Measurements from ENCODE around the gene DCXR. TPM values are rescaled to one million over a fixed set of nuclear protein-coding genes. Genes with fewer than 3 reads are reported as not detected.

DCXR gene
- total and polyA plus RNA-seq, 2 of the 13 experiments (the other 11 are each of a cell fraction or from before 2014, with no cell fraction given): 287 to 311 TPM

DNA sequence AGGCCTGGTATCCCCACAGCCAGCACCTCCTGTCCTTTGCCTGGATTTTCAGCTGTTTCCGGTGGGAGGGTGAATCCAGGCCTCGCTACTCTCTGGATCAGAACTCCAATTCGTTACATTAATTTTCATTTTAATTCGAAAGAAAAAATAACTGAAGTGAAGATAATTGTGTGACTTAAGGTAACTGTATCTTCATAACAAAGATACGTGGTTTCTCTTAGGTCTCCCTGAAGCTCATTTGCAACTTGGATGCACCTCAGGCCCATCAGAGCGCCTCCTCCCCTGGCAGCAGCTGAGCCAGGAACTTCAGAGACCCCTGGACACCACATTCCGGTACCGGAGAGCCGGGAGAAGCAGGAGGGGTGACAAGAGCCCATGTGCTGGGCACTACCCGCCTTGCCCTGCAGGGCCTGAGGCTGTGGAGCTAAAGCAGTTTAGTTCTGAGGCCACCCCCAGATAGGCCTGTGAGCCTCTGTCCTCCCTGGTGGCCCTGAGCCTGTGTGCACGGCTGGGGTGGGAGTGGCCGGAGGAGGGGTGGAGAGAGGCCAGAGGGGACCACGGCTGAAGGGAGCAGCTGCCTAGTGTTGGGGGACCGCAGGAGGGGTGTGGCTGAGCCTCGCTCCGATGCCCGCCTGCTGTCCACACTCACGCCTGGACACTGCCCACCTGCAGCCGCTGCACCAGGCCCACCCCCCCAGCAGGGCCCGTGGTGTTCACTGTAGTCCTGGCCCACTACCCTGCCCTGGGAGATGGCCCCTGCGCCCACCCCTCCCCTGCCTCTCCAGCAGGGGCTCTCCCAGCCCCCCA, 39.5 kb upstream of the DCXR start:
- CTCF ChIA-PET (ENCODE audit: low intra/inter-chr PET ratio, low total read pairs): no interaction called here
- TF ChIP-seq THAP9 (CRISPR knock-in tag; IDR thresholded peaks at IDR 0.05; ENCODE audit: borderline replicate concordance) (peak; percentile 2; the same call in 1 of the 2 replicates), TBX2 (CRISPR knock-in tag; IDR thresholded peaks at IDR 0.05; ENCODE audit: borderline replicate concordance) (0 out of 2 replicates have a peak, but pooled peaks have one; percentile 30), ZNF879 (CRISPR knock-in tag; IDR thresholded peaks at IDR 0.05) (no peak), RBFOX2 (IDR thresholded peaks at IDR 0.05; ENCODE audit: low read depth, low read length) (peak; percentile 88), ZNF781 (CRISPR knock-in tag; IDR thresholded peaks at IDR 0.05; ENCODE audit: borderline replicate concordance, not compliant biosample characterization) (peak; percentile 24), MEIS1 (CRISPR knock-in tag; IDR thresholded peaks at IDR 0.05; ENCODE audit: borderline replicate concordance) (peak; percentile 46; the same call in 1 of the 2 replicates), IRF2 (CRISPR knock-in tag; IDR thresholded peaks at IDR 0.05) (no peak), ZNF598 (CRISPR knock-in tag; IDR thresholded peaks at IDR 0.05; ENCODE audit: borderline replicate concordance) (no peak), ZFX (CRISPR knock-in tag; IDR thresholded peaks at IDR 0.05; ENCODE audit: low read depth) (peak; percentile 7; the same call in 1 of the 2 replicates), RBM22 (optimal IDR thresholded peaks at IDR 0.05; ENCODE audit: low read length) (peak; percentile 30), SRSF1 (optimal IDR thresholded peaks at IDR 0.05; ENCODE audit: low read depth, low read length) (no peak), ZNF567 (CRISPR knock-in tag; IDR thresholded peaks at IDR 0.05; ENCODE audit: borderline replicate concordance) (0 out of 2 replicates have a peak, but pooled peaks have one; percentile 39)
- TF ChIP-seq, protein P1, sequence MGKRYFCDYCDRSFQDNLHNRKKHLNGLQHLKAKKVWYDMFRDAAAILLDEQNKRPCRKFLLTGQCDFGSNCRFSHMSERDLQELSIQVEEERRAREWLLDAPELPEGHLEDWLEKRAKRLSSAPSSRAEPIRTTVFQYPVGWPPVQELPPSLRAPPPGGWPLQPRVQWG (CRISPR knock-in tag; IDR thresholded peaks at IDR 0.05; ENCODE audit: borderline replicate concordance, low read depth): no peak

More for the DNA sequence above, 39.5 kb upstream of the DCXR start:
- H3K4me1 ChIP-seq (ENCODE audit: insufficient read depth, low read length): peaks cover 12% of the 10 kb centered on the region
- ATAC-seq (peak; percentile 62), FAIRE-seq (no peak), DNase-seq (ENCODE audit: low spot score) (peak; percentile 36)
- peaks cover 0 to 3% of the 10 kb centered on the region in 2 experiments; a peak in 2 of 5 replicates for H3K27me3 ChIP-seq (ENCODE audit: control insufficient read depth in 1 of 2, insufficient read depth in 2 of 2, low read length in 2 of 2)
- H3K9ac ChIP-seq (ENCODE audit: insufficient read depth, low read depth, low read length): no peak overlapping the region
- peak overlapping the region; percentile 6 for H3K27ac ChIP-seq (ENCODE audit: extremely low read length, insufficient read depth, low read length)
- peaks cover 27 to 34% of the 10 kb centered on the region in 2 experiments for H3K36me3 ChIP-seq (replicated peaks in 1 of 2; ENCODE audit: control insufficient read depth in 1 of 2, insufficient read depth in 2 of 2, low read length in 2 of 2)
- in situ Hi-C loops (cut with HindIII; ENCODE audit: extremely low pct_ligation_motif_present, low pct_unique_long_range_greater_than_20kb): no loop called here
- no TSS peak for BruUV-seq (replicated peaks)
- no peaks in the 10 kb centered on the region for H3K9me3 ChIP-seq (ENCODE audit: low read length)
- H3K79me2 ChIP-seq (ENCODE audit: insufficient read depth, low read length): no peaks in the 10 kb centered on the region
- intact Hi-C loops (cut with micrococcal nuclease; ENCODE audit: unreplicated experiment): no loop called here
- H3K4me2 ChIP-seq (ENCODE audit: low read depth, low read length): no peak overlapping the region
- H4K20me1 ChIP-seq (ENCODE audit: insufficient read depth, low read length): peaks cover 24% of the 10 kb centered on the region; the same call in 1 of the 2 replicates
- H3K4me3 ChIP-seq (replicated peaks in 1 of 3; ENCODE audit: insufficient read depth in 1 of 3, low read depth in 2 of 3, low read length in 3 of 3): no peak overlapping the region
- 68% methylated on average over 19 of the region's 21 CpGs for WGBS (ENCODE audit: low lambda C conversion rate)
- no peak overlapping the region for H2AFZ ChIP-seq (ENCODE audit: low read length)
- POLR2A ChIA-PET: interaction anchor here (0.7 to 1.9 kb wide), 7 partner anchors 9 to 30 kb away, joined by 3 to 9 read pairs (median 4); partner anchors contain the start of genes DUS1L and FASN
